HCEC 1CT (cell line): ENCODE results near the gene TTLL11.
"Not testable (repeated sequence)": the region's sequence is repeated elsewhere in the genome, so short reads cannot be mapped to it uniquely, and the experiment has no call there.

Experiments
- DNase-seq: peaks from one replicate; pipeline ENCODE4 v3.0.0-alpha.2; 2017

TTLL11 gene

DNA sequence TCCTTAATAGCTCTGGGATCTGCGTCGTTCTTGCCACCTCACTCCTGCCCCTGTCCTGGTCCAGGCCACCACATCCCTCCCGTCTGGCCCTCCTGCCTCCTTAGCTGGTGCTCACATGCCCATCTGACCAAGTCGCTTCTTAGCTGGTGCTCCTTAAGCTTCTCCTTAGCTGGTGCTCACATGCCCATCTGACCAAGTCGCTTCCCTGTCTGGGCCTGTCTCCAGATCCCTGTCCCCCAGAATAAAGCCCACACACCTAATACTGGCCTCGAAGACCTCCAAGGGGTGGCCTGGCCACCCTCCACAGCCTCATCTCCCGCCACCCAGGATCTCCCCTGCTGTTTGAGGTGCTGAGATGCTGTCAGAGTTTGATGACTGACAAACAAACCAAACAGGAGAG, 31.4 kb upstream of the TTLL11 start:
- no peak for DNase-seq

DNA sequence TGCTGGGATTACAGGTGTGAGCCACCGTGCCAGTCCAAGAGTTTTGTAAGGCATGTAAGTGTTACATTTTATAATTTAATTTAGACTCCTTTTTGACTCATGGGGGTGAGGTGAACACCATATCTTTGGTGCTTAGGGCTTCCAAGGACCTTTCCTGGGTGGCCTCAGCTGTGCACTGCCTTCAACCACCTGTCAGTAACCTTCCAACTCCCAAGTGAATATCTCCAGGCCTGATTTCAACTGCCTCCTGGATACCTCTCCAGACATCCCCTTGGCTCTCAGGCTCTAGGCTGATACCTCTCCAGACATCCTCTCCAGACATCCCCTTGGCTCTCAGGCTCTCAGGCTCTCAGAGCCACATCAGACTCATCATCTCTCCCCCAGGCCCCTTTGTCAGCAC, 30.9 kb upstream of the TTLL11 start:
- DNase-seq: no peak

DNA sequence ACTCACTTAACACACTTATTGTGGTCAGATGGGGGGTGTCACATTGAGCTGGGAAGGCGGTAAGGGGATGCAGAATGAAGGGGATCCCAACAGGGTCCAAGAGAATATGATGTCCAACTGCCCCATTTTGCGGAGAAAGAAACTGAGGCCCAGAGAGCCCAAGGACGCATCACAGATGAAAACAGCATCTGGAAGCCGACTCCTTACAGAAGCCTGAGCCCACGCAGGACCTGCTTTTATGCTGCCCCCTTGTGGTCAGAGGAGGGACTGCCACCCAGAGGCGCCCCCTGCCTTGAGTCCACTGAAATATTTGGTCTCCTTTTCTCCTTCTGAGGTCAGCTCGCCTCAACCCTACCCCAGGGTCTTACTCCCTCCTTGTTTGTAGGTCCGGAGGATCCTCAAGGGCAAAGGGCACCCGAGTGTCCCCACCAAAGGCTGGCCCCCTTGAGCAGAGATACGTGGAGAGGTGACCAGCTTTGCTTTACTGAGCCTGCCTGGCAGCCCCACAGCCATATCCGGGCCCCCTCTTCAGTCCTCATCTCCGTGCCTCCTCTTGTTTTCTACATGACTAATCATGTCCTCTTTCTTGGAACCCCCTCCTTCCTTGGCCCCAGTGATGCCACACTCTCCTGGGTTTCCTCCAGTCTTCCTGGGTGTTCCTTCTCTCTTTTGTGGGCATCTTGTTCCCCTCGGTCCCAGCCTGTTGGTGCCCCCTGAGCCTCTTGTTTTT, 30.0 kb upstream of the TTLL11 start:
- peak; percentile 45 for DNase-seq

DNA sequence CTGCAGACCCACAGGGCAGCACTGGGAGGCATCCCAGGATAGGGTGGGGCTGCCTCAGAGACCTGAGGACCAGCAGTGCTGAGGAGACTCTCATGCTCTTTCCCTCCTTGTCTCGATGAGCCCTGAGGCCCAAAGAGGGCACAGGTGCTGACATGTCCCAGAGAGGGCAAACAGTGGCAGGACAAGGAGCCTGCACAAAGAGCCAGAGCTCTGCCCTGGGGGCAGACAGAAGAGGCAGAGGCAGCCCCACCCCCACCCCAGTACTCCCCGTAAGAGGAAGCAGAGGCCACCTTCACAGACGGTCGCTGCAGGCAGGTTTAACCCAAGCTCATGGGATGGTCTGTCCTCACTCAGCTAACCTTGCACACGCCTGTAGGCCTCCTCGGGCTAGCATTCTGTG, 29.4 kb upstream of the TTLL11 start:
- DNase-seq: no peak

DNA sequence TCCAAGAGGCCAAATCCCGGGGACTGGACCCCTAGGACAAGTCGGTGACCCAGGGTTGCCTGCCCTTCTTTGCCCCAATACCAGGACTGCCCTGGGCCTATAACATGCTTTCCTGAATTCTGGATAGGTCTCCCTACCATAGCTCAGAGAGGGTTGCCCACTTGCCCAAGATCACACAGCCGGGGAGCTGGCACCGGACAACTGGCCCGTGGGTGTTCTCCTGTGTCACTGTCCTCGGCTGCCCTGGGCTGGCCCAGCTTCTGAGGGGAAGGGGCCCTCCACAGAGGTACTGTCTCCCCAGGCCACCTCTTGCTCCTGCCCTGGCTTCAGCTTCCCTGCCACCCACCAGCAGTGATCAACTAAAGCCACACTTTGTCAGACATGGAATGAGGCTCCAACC, 28.8 kb upstream of the TTLL11 start:
- no peak for DNase-seq

DNA sequence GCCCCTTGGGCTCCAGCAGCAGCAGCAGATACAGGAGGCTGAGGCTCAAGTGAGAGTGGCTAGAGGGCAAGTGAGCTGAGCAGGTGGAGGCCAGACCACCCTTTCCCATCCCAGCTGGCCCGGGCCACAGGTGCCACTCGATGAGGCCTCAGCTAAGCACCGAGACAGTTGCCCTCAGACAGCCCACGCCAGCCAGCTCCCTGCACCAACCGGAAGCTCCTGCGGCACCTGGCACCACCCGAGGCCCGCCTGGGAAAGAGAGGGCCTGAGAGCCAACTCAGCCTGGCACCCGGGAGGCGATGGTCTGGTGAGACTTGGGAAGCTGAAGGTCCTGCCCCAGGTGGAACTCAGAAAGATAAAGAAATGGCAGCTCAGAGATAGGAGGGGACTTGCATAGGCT, 28.3 kb upstream of the TTLL11 start:
- no peak for DNase-seq

DNA sequence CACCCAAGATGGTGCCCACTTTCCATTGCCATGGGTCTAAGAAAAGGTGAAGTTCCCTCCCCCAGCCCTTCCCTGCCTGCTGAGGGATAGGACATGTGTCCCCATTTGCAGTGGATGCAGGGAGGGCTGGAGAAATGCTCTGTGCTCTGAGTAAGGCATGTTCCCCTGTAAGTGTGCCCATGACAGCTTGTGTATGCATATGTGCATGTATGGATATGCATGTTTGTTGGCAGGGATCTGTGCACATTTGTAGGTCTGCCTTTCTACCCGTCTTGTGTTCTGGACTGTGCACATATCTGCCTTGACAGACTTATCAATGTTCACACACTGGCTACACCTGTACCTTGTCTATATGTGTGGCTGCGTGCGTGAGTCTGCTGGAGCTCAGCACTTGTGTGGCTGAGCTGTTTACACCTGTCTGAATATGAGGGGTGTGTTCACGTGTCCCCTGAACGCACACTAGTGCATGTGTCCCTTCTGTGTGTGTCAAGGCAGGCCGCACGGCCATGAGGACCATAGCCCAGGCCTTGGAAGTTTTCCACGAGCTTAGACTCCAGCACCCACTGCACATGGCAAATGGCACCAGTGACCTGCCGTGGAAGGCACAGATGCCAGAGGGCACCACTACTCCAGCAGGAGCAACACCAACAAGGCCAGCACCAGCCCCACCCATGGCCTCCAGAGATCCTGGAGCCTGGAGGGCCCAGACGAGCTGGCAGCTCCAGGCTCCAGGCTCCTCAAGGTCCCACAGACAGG, 27.4 kb upstream of the TTLL11 start:
- no peak for DNase-seq

DNA sequence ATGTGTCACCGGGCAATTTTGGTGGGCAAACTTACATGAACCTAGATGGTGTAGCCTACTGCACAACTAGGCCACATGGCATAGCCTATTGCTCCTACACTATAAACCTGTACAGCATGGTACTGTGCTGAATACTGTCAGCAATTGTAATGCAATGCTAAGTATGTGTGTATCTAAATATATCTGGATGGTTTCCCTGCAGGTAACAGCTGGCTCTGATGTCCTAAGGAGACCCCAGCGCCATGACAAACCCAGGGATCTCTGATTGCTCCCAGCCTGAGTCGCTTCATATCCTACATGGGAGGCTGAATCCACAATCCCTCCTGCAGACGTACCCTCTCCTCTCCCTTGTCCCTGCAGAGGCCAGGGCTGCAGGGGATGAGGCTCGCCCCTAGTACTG, 26.6 kb upstream of the TTLL11 start:
- no peak for DNase-seq

DNA sequence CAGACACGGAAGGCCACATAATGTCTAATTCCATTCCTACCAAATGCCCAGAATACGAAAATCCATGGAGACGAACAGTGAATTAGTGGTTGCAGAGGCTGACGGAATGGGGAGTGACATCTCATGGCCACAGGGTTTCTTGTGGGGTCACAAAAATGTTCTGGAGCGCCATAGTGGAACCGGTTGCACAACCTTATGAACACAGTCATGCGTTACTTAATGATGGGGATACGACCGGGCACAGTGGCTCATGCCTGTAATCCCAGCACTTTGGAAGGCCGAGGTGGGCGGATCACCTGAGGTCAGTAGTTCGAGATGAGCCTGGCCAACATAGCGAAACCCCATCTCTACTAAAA, 26.0 kb upstream of the TTLL11 start:
- DNase-seq: no peak

DNA sequence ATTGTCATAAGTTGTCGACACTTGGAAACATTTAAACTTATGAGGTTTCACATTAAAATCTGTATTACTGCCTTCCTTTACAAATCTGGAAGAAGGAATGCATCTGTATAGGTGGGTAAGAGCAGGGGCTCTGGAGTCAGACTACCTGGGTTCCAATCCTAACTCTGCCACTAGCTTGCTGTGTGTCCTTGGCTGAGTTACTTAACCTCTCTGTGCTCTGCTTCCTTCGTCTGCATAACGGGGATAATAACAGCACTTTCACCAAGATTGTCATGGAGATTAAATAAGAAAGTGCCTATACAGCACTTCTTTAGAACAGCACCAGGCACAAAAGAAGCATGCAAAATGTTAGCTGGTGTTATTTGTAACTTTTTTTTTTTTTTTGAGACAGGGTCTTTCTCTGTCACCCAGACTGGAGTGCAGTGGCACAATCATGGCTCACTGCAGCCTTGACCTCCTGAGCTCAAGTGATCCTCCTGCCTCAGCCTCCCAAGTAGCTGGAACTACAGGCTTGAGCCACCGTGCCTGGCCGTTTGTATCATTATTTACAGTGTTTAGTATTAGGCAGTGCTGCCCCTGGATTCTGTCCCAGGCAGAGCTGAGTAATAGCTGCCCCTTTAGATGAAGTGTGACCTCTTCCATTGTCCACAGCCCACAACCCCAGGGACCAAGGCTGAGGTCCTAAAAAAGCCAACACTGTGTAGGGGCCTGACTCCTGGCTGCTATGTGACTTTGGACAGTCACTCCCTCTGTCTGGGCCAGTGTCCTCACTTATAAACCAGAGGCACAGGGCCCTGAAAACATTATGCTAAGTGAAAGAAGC, 25.4 kb upstream of the TTLL11 start:
- DNase-seq: no peak

DNA sequence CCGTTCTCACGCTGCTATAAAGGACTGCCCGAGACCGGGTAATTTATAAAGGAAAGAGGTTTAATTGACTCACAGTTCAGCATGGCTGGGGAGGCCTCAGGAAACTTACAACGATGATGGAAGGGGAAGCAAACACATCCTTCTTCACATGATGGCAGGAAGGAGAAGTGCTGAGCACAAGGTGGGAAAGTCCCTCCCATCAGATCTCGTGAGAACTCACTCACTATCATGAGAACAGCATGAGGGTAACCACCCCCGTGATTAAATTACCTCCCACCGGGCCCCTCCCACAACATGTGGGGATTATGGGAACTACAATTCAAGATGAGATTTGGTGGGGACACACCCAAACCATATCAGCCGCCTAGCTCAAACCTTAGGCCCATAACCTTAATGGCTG, 24.1 kb upstream of the TTLL11 start:
- not testable (repeated sequence) for DNase-seq

DNA sequence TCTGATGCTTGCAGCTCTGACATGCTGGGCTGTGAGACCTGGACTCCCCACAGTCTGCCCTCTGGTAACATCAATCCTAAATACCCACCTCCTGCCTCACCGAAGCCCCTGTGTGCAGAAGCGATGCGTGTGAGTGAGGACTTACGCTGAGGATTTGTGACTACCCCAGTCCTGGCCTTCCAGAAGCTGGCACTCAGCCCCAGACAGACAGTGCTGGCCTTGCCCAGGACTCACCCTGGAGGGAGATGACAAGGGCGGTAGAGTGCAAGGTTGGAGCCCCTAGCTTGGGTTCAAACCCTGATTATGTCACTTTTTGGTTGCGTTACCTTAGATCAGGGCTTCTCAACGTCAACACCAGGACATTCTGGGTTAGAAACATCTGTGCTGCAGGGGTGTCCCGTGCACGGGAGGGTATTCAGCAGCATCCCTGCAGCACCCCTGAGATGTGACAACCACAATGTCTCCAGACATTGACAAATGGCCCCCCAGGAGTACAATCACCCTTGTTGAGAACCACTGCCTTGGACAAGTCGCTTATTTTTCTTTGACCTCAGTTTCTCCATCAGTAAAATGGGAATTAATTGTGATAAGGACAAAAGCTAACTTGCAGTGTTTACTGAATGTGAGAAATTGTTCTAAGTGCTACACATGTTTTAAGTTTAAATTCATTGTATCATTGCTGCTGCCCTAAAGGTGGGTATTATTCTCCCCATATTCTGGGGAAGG, 23.5 kb upstream of the TTLL11 start:
- no peak for DNase-seq

DNA sequence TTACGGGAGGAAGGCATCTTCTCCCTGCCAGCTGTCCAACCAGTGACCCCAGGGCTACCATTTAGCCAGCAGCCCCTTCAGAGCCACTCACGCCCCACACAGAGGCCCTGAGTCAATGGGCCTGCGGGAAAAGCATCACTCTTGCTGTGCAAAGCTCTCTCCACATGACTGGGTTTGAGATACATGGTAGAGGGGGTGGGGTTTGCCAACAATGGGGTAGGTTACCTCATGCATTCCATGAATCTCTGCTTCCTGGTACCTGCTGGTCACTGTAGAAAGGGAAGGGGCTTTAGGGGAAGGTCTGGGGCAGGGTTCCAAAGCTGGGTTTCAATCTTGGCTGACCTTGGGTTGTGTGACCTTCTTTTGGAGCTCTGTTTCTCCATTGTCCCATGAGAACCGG, 22.9 kb upstream of the TTLL11 start:
- no peak for DNase-seq

DNA sequence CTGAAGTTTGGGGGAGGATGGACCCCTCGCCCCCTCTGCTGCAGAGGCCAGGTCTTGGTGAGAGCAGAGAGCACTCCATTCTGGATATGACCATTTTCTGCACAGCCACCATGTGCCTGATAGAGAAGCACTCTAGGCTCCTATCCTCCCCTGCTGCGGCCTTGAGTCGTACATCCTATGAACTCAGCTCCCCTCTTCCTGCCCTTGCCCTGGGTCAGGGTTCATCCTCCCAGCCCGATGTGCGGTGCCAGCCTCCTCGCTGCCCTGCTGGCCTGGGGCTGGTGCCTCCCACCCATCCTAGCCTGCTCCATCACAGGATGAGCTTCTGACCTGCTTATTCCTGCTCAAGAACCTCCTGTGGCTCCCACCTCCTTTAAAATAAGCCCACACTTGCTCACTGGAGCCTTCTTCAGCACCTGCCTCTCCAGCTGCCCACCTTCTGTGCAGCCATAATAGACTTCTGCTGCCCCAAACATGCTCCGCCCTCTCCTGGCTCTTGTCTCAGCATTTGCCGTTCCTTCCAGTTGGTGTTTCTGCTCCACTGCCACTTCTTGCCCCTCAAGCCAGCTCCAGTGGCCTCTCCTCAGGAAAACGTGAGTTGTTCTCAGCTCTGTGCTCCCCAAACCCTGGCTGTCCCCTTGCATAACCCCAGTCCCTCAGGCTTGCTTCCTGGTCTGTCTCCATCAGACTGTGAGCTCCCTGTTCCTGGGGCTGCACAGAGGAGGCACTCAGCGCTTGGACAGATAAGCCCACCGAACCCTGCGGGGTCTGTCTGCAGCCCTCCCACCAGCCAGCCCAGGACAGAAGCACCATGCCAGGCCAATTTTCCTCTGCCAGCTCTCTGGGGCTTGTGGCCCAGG, 22.3 kb upstream of the TTLL11 start:
- no peak for DNase-seq

DNA sequence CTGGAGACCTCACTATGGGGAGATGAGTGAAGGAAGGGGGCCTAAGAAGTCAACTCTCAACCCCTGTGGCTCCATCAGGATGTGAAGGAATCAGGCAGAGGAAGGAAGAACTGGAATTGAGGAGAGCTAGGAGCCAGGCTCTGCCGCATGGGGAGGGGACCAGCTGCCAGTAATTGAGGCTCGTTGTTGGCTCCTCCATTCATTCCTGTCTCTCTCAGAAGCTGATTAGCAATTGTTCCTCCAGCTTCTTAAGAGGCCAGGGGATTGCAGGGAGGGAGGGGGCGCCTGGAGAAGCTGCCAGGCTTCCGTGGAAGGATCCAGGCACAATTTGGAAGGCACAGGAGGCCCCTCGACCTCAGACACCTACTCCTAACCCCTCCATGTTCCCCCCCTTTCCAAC, 20.5 kb upstream of the TTLL11 start:
- DNase-seq: no peak

DNA sequence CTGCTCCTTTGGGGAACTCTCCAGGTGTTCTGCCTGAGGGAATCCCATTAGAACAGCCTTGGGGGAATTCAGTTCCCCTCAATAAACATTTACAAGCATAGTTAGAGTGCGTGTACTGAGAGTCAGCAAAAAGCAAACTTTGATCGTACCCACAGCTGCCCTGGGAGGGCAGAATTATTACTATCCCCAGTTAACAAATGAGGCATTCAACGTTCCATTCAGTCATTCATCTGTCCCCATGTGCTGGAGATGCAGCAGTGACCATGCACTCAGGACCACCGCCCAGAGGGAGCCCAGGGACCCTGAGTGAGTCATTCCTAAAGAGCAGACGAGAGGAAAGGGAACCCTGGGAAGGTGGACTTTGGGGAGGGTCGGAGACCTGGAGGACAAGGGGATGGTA, 19.1 kb upstream of the TTLL11 start:
- no peak for DNase-seq

DNA sequence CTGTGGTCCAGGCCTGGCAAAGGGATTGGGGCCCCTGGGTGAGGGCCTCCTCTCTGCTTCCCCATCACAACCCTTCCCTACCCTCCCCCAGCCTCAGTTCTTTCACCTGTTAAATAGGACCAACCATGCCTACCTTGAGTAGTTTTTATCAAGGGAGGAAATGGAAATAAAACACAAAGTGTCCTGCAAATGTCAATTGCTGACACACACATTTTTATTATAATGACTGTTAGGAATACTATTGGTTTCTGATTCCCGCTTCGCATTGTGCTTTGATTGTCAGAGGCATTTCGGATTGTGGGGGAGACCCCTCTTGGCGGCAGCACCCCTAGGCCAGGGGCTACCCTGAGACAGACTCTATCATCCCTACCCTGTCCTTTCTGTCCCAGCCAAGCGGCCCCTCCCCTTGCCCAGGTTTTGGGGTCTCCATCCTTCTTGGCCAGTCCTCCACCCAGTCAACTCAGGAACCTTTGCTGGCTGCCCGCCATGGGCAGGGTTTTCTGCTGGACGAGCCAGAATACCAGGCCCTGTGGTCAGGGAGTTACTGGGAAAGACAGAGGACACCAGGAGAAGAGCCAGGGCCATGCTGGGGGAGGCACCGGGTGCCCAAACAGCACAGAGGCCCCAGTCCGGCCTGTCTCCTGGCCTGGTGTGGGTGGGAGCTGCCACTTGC, 18.4 kb upstream of the TTLL11 start:
- no peak for DNase-seq

DNA sequence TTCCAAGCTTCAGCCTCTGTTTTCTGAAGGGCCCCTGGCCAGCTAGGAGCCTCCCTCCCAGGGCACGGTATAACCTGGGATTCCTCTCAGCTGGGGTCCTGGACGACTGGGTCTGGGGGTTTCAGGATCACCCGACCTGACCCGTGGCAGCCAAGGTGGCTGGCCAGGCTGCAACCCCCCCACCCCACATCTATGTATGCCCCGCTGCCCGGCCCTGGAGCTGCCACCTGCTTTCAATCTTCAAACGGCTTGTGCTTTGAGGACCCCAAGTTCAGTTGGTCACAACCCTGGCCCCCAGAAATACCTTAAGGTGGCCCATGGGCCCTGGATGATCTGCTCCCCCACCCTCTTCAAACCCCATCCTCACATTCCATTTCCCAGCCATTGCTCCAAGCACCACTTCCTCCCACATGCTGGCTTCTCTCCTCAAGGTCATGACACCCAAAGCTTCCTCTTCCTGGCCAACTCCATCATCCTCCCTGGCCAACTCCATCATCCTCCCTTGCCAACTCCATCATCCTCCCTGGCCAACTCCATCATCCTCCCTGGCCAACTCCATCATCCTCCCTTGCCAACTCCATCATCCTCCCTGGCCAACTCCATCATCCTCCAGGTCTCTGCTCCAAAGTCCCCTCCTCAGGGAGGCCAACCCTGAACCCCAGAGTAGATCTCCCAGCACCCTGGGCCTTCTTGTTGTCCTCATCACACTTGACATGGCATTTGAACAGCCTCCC, 17.2 kb upstream of the TTLL11 start:
- no peak for DNase-seq

DNA sequence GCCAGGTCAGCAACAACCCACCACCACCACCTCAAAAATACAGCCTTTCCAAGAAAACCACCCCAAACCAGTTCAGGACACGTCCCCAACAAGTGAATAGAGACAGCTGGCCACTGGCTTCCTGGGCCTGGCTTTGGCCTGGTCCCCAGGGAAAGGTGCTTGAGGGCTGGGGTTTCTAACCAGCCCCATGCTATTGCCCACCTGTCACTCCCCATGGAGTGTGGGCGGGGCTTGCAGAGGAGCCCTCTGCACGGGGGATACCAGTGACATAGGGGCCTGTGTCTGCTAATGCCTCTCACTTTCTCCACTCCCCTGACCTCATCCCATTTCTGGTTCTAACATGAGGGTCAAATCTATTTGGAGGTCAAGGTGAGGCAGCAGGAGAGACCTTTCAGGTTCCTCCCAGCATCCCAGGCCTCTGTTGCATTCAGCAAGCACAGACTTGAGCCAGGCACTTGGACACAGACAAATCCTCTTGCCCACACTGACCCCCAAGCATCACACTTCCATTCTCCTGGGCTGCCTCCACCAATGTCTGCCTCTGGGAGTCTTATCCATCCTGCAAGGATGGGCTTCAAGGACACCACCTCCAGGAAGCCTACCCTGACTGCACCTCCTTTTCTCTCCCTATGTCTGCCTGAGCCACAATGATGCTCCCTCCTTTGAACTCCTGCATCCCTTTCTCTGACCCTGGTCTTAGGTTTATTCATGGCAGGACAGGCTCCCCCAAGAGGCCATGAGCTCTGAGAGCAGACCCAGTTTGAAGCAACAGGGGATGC, 16.1 kb upstream of the TTLL11 start:
- DNase-seq: no peak

DNA sequence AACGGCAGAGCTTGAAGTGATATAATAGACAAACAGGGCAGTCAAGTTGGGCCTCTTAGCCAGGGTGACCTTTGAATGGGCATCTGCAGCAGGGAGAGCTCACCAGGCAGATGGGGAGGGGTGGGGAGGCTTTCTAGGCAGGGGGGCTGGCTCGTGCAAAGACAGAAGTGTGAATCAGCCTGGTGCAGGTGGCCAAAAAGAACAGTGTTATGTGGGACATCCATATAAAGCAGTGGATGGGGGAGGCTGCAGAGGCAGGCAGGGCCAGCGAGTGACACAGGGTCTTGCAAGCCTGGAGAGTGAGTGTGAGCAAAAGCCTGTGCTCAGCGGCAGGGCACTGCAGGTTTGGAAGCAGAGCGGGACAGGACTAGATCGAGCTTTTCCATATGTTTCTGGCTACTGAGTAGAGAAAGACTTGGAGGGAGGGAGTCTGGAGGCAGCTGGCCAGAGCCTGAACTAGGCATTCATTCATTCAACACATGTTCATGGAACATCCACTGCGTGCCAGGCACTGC, 14.2 kb upstream of the TTLL11 start:
- DNase-seq: no peak
